A204.1 (cell line): Measurements from ENCODE around the gene GPLD1.
"Not testable (repeated sequence)": the region's sequence is repeated elsewhere in the genome, so short reads cannot be mapped to it uniquely, and the experiment has no call there.

ENCODE experiments used
- FAIRE-seq: peaks from 2 replicates; lab custom pipeline; 2012; peaks lifted over from hg19 to GRCh38; lab: Jason Lieb, UNC

The GPLD1 gene

DNA sequence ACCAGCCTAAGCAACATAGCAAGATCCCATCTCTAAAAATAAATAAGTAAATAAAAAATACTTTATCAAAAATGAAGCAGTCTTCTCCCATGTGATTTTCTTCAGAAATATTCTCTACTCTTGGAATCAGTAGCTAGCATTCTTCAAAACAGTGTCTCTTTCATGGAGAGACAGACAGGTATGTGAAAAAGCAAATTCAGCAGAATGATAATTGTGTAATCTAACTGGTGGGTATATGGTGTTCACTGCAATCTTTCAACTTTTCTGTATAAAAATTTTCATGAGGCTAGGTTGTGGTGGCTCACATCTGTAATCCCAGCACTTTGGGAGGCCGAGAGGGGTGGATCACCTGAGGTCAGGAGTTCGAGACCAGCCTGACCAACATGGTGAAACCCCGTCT, 78.8 kb downstream of the GPLD1 start:
- no peak for FAIRE-seq

GRCh38 chr6:24408719-24409410, 80.5 kb downstream of the GPLD1 start:
- no peak for FAIRE-seq

DNA sequence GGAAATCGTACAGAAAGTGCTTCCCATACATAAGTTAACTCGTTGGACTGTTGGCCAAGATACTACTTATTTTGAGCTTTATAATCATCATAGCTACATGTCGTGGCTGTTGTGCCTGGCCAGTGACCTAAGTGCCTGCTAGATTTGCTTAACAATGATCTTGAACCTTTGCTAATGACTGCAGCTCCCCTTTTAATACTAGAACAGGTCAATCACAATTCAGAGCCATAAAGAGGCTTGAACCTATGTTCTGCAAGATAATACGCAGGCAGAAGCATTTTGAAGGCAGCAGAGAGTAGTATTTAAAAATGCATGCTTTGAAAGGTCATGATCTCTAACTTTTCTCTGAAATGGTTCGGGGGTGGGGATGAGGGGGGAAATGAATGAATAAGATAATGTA, 84.1 kb downstream of the GPLD1 start:
- no peak for FAIRE-seq

DNA sequence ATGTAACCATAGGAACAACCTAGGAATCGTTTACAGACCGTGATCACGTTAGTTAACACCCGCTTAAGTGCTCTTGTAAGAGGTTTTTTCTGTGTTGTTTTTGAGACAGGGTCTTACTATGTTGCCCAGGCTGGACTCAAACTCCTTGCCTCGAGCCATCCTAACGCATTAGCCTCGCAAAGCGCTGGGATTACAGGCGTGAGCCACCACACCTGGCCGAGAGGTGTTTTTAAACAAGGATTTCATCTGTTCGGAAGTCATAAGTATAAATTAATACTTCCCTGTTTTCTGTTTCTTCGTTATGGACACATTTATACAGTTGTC, 85.9 kb downstream of the GPLD1 start:
- no peak for FAIRE-seq

DNA sequence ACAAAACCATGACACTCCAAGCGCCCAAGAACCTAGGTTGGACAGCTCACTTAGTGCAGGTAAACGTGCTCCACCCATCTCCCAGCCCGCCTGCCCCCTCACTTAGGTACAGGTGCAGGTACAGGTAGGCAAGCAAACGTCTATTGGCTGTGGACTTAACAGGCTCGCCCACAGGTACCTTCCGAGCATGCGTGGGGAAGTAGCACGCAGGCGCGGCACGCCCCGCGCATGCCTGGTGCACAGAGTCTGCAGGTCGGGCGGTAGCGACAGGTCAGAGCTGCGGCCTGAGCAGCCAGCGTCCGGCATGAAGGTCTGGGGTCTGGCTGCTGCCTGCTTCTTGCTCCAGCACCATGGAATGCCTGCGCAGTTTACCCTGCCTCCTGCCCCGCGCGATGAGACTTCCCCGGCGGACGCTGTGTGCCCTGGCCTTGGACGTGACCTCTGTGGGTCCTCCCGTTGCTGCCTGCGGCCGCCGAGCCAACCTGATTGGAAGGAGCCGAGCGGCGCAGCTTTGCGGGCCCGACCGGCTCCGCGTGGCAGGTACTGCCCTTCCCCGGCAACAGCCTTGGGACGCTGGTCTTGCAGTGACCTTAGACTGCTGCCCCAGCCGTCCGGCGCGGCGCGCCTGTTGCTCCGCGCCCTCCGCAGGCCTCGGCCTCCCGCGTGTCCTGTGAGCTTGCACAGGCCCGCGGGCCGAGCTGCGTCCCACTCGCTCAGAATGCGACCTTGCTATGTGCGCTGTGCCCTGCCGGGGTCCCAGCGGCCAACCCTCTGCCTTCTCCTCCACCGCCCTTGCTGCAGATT, 86.5 kb downstream of the GPLD1 start, which contains the start of gene MRS2:
Gene MRS2 (plus strand): TSS at position 240 of the 804 bp plus-strand sequence. CDS start 111 bp downstream, at position 351.
- no peak for FAIRE-seq

DNA sequence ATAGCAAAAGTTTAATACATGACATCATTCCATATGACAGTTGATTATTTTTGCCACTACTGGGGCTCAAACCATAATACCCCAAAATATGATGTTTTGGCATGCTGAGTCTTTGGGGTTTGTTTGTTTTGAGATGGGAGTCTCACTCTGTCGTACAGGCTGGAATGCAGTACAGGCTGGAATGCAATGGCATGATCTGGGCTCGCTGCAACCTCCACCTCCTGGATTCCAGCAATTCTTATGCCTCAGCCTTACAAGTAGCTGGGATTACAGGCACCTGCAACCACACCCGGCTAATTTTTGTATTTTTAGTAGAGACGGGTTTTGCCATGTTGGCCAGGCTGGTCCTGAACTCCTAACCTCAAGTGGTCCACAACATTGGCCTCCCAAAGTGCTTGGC, 87.9 kb downstream of the GPLD1 start:
- FAIRE-seq: no peak

DNA sequence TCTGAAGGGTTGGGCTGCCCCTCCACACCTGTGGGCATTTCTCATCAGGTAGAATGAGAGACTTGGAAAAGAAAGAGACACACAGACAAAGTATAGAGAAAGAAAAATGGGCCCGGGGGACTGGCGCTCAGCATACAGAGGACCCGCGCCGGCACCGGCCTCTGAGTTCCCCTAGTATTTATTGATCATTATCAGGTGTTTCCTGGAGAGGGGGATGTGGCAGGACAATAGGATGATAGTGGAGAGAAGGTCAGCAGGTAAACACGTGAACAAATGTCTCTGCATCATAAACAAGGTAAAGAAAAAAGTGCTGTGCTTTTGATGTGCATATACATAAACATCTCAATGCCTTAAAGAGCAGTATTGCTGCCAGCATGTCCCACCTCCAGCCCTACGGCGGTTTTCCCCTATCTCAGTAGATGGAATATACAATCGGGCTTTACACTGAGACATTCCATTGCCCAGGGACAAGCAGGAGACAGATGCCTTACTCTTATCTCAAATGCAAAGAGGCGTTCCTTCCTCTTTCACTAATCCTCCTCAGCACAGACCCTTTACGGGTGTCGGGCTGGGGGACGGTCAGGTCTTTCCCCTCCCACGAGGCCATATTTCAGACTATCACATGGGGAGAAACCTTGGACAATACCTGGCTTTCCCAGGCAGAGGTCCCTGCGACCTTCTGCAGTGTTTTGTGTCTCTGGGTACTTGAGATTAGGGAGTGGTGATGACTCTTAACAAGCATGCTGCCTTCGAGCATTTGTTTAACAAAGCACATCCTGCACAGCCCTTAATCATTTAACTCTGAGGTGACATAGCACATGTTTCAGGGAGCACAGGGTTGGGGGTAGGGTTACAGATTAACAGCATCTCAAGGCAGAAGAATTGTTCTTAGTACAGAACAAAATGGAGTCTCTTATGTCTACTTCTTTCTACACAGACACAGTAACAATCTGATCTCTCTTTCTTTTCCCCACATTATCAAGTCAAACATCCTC, 89.0 kb downstream of the GPLD1 start:
- not testable (repeated sequence) for FAIRE-seq

DNA sequence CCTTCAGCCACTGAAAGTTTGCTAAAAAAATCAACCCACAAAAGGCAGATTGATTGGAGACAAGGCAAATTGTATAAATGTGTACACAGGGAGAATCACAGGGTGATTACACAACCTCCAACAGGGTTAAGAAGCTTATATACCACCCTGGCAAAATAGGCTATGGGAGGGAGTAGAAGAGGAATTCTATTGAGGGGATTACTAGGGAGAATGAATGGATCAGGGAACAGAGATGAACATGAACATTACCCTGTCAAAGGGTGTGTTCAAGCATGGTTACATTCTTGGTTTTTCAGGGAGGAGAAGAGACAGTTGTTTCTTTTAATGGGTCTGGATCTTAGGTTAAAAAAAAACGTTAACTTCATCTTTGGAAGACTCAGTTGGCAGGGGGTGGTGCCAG, 91.7 kb downstream of the GPLD1 start:
- FAIRE-seq: no peak

GRCh38 chr6:24396824-24397223, 92.6 kb downstream of the GPLD1 start:
- FAIRE-seq: no peak

- no peak for FAIRE-seq
These were observed 94.5 kb downstream of the GPLD1 start for GRCh38 chr6:24394780-24395437.

DNA sequence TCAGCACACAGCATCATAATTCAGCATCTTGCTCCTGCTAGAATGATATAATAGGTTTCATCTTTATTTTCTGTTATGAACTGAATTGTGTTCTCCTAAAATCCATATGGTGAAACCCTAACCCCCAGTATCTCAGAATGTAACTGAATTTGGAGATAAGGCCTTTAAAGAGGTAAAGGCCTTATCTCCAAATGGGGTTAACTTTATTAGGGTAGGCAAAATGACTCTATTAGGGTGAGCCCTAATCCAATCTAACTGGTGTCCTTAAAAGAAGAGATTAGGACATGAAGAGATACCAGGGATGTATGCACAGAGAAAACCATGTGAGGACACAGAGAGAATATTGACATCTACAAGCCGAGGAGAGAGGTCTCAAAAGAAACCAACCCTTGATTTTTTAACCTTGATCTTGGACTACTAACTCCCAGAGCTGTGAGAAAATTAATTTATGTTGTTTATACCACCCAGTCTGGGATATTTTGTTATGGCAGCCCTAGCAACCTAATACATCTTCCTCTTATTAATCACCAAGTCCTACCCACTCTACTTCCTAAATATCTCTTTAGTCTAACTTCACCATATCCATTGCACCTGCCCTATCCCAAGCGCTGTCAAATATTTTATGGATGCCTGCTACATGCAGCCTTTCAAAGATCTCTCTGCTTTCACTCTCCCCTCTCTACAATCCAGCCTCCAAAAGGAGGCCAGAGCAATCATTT, 95.2 kb downstream of the GPLD1 start:
- no peak for FAIRE-seq

DNA sequence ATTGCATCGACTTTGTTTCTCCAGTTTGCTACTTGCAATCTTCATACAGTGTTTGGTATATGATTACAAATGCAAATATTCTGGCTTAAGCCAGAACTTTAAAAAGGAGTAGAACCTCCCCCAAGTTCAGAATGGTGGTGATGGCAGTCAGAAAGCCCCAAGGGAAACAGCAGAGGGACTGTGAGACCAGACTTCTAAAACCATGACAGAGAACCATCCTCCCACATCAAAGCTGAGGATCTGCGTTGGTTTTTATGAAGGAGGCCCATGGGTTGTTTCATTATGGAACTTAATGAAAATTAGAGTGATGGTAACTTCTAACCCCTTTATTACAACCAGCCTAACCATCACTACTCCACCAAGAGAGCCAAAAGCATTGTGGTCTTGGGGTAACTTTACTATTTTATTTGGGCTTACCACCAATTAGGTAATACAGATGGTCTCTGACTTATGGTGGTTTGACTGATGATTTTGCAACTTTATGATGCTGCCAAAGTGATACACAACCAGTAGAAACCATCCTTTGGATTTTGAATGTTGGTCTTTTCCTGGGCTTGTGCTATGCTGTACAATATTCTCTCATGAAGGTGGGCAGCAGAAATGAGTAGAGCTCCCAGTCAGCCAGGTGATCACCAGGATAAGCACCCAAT, 97.5 kb downstream of the GPLD1 start:
- no peak for FAIRE-seq

DNA sequence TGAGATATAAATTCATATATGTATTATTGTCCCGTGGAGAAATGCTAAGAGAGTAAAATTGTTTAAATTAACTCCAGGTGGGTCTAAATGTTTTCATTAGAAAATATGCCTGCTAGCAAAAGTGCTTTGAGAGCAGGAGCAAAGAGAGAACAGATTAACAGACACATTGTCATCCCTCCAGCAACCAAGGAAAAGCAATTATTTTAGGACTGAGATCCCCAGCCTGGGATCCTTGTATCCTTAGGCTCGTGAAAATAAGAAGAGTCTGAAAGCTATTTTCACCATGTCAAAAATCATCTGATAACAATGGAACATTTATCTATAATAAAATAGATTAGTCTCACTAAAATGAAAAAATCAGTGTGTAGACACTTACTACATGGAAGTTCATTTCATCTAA, 98.2 kb downstream of the GPLD1 start:
- no peak for FAIRE-seq

DNA sequence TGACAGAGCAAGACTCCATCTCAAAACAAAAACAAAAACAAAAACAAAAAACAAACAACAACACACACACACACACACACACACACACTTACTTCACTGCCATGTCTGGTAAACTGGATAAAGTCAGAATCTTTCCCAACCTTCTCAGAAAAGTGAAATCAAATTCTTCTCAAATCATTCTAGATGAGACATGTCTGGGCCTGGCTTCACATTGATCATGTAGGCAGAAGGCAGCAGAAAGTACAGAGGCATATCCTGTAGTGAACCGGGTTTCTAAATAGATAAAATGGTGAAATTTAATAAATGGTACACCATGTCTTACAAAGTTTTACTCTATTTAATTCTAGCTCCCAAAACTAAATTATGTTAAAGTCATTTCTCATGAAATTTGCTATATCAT, 101.6 kb downstream of the GPLD1 start:
- FAIRE-seq: no peak

- no peak for FAIRE-seq
These were observed 103.7 kb downstream of the GPLD1 start for GRCh38 chr6:24385536-24386269.

DNA sequence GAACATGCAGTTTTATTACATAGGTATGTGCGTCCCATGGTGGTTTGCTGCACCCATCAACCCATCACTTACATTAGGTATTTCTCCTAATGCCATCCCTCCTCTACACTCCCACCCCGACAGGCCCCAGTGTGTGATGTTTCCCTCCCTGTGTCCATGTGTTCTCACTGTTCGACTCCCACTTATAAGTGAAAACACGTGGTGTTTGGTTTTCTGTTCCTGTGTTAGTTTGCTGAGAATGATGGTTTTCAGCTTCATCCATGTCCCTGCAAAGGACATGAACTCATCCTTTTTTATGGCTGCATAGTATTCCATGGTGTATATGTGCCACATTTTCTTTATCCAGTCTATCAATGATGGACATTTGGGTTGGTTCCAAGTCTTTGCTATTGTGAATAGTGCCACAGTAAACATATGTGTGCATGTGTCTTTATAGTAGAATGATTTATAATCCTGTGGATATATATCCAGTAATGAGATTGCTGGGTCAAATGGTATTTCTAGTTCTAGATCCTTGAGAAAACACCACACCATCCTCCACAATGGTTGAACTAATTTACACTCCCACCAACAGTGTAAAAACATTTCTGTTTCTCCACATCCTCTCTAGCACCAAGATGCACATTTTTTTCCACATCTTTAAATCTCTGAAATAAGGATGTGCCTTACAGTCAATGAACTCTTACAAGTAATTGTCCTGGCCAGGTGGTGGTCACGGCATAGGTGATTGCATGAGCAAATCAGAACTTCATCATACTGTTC, 104.8 kb downstream of the GPLD1 start:
- FAIRE-seq: not testable (repeated sequence)

- FAIRE-seq: not testable (repeated sequence)
These were observed 106.4 kb downstream of the GPLD1 start for GRCh38 chr6:24382891-24383494.

DNA sequence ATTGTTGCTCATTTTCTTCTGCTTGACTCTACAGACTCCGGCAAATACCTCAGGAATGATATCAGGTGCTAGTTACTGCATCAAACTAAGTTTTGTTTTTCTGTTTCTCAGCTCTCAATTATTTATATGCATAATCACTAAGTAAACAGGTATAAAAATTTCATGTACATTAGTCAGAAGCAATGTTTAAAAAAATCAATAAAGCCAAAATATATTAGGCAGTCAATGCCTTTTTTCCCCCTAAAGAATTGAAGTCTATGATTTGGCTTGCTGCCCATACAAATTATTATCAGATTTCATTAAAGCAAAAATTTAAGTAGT, 107.2 kb downstream of the GPLD1 start:
- no peak for FAIRE-seq
